ENCODE data around the gene OBSCN.

Gene OBSCN

DNA sequence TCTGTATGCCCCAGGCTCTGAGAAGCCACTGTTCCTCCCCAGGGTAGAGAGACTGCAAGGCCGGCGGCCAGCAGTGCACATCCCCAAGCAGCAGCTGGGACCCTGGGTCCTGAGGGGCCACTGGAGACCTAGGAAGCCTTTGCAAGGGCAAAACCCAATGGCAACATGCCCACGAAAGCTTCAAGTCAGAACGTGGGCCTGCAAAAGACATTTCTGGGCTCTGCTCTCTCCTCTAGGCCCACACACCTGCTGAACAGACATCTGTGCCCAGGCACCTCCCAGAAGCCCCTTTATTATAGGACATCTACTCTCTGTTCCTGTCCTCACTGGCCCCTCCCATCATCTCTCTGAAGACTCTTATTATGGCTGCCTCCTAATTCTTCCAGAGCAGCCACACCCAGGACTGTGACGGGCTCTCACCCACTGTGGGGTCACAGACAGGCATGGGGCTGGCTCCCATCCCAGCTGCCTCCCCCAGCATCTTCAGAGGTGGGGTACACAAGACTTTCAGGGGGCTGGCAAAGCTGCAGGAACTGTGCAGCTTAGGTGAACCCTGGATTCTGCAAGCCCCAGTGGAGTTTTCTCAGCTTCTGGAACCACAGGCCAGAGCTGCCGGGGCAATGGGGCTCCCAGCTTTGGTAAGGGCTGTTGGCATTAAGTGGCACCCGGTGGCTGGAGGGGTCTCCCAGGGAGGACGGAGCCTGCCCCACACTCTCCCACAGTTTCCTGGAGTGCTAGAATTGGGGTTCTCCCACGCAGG, 186.1 kb downstream of the OBSCN start:
- TF ChIP-seq ZFX (IDR thresholded peaks at IDR 0.05; ENCODE audit: borderline replicate concordance) = no peak
- TF ChIP-seq, protein P1, sequence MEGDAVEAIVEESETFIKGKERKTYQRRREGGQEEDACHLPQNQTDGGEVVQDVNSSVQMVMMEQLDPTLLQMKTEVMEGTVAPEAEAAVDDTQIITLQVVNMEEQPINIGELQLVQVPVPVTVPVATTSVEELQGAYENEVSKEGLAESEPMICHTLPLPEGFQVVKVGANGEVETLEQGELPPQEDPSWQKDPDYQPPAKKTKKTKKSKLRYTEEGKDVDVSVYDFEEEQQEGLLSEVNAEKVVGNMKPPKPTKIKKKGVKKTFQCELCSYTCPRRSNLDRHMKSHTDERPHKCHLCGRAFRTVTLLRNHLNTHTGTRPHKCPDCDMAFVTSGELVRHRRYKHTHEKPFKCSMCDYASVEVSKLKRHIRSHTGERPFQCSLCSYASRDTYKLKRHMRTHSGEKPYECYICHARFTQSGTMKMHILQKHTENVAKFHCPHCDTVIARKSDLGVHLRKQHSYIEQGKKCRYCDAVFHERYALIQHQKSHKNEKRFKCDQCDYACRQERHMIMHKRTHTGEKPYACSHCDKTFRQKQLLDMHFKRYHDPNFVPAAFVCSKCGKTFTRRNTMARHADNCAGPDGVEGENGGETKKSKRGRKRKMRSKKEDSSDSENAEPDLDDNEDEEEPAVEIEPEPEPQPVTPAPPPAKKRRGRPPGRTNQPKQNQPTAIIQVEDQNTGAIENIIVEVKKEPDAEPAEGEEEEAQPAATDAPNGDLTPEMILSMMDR (IDR thresholded peaks at IDR 0.05) = no peak
- H3K27ac ChIP-seq = peak overlapping the region; percentile 29; the same call in 1 of the 2 replicates

DNA sequence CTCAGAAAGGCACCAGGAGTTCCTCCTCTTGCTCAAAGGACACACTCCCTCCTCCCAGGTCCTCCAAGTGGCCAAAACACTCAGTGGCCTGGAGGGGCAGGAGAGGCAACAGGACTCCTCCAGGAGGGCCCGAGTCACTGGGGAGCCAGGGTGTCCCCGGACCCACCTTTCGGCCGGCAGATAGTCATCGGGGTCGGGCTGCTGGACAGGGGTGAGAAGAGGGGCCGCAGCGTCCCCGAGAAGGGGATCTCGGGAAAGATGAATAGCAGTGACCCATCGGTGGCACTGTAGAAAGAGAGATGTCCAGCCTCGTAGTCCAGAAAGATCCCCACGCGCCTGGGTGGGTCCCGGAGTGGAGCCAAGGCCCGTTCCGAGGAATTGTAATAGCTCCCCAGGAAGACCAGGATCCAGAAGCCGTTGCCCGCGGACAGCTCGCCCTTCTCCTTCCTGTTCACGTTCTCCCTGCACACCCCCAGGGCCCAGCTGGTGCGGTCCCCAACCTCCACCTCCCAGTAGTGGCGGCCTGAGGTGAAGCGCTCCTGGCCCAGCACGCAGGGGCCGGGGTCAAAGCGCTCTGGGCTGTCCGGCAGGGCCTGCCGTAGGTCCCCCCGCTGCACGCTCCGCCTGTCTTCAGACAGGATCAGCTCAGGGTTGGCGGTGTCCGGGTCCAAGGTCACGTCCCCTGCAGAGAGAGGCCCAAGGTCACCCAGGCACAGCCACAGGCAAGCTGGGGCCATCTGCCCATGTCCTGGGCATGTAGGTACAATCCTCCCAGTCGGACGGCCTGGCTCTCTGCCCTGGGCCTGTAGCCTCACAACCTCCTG, 186.9 kb downstream of the OBSCN start:
- H3K27ac ChIP-seq = peak overlapping the region; percentile 7; the same call in 1 of the 2 replicates
- TF ChIP-seq ZFX (IDR thresholded peaks at IDR 0.05; ENCODE audit: borderline replicate concordance) = no peak
- TF ChIP-seq, protein P1 (IDR thresholded peaks at IDR 0.05) = no peak

DNA sequence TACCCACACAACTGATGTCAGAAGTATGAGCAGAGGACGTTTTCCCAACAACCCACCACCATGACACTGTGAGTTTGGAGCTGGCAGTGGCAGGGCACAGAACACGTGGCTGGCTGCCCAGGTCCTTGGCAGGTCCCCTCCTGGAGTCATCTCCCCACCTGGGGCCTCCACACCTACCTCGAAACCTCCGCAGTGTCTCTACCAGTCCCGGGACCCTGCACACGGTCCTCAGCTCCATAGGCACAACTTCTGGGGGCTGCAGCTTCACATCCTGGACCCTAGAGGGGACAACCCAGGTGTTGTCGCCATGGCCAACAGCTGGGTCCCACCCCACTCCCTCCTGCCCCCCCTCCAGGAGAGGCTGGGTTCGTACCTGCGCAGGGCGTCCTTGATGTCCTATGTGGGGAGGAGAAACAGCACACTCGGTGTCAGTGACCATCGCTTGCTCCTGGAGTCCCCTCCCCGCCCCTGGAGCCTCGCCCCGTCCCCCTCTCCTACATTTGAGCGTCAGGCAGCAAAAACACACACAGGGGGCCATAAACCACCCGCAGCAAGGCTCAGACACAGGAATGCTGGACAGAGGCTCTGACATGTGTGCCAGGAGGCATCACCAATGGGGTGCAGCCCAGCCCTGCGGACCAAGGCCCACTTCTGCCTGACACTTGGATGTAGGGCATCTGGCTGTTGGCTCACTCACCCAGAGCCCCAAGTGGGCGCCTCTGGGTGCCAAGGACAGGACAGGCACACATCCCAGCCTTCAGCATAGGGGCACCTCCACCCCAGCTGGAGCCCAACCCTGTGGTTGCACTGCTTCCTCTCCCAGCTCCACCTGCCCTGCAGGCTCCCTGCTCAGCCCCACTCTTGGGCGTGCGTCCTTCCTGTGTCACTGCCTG, 189.2 kb downstream of the OBSCN start:
- no peak overlapping the region for H3K27ac ChIP-seq
- TF ChIP-seq, protein P1 (IDR thresholded peaks at IDR 0.05) = no peak
- TF ChIP-seq ZFX (IDR thresholded peaks at IDR 0.05; ENCODE audit: borderline replicate concordance) = no peak

DNA sequence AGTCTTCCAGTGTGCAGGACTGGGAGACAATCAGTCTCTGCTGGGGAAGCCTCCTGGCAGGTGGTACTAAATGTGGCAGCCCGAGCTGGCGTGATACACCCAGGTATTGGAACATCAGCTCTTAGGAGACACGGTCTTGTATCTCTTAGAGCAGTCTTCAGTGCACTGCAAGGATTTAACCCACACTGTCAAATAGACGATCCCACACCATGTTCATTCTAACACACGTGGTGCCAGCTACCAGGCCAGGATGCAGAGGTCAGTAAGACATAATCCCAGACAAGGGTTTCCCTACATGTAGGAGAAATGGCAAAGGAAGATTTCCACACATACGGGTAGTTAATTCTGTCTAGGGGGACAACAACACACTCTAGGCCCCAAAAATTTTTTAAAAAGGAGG, 190.1 kb downstream of the OBSCN start:
- no peak overlapping the region for H3K27ac ChIP-seq
- TF ChIP-seq, protein P1 (IDR thresholded peaks at IDR 0.05) = no peak
- TF ChIP-seq ZFX (IDR thresholded peaks at IDR 0.05; ENCODE audit: borderline replicate concordance) = no peak

DNA sequence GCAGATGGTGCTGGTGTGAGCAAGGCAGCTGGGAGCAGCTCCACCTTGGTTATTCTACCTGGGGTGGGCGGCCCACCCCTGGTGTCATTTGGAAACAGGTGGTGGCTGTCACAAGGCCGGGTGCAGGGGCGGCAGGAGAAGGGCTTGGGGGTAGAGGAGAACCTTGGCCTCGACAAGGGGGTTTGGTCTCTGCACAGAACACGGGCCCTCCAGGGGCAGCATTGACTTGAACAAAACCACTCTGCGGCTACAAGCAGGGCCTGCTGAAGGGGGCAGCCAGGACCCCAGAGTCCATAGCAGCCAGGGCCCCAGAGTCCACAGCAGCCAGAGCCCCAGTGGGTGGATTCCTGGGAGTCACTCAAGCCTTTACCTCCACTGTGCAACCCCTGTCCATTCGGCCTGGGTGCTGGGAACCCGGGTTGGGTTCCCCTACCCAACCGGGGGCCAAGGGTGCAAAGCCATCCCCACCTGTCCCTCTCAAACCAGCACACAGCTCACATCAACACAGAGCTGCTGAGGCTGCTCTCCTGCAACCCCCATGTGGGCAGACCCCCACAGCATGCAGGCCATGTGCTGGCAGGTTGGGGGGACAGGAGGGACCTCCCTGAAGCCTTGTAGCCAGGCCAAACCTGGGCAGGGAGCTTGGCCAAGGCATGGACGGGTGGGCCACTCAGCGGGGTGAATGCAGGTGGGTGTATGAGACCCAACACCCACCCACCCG, 191.1 kb downstream of the OBSCN start:
- TF ChIP-seq ZFX (IDR thresholded peaks at IDR 0.05; ENCODE audit: borderline replicate concordance) = no peak
- TF ChIP-seq, protein P1 (IDR thresholded peaks at IDR 0.05) = no peak
- no peak overlapping the region for H3K27ac ChIP-seq

DNA sequence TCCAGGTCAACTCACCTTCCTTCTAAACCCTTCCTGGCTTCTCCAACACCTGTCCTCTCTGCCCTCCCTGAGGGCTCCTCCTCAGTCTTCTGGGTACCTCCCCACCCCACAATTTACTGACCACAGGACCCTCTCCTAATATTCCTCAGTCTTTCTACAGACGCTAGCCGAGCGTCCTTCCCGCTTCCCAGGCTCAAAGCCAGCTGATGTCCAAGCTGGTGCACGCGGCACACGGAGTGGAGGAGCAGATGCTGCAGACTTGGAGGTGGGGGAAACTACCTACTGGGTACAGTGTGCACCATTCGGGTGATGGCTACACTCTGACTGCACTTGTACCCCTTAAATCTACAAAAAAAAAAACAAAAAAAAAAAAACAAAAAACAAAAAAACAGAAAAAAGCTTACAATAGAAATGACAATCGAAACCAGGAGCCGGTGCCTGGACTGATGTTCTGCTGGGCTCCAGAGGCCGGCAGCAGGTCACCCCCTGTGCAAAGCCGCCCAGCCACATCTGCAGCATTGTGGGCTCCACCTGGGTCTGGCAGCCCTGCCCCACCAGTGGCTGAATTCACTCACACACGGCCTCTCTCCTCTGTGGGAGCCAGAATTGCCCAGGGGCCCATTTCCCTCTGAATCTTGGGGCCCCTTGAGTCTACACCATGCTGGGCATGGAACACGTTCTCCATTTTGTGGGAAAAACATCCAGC, 191.8 kb downstream of the OBSCN start:
- no peak overlapping the region for H3K27ac ChIP-seq
- TF ChIP-seq ZFX (IDR thresholded peaks at IDR 0.05; ENCODE audit: borderline replicate concordance) = no peak
- TF ChIP-seq, protein P1 (IDR thresholded peaks at IDR 0.05) = no peak

Data from 22Rv1 (cell line).